Neural cell (in vitro differentiated cells): ENCODE results near the gene GAS2L3. TPM values are rescaled to one million over a fixed set of nuclear protein-coding genes. Genes with fewer than 3 reads are reported as not detected.

ENCODE experiments used
- H2AFZ ChIP-seq: fragments of 200-600, 300-800 bp; sonication (generic), shearing (Covaris generic); 2 replicates; pipeline ENCODE4 v1.6.0; 2014; ENCODE audit warnings: low read depth, mild to moderate bottlenecking, antibody characterized with exemption, low read length, moderate library complexity
- H3F3A ChIP-seq: fragments of 200-600 bp; shearing (Covaris generic); 2 replicates; pipeline ENCODE4 v1.6.1; 2016; ENCODE audit warnings: mild to moderate bottlenecking, moderate library complexity, mixed read lengths, antibody characterized with exemption, low read length; ENCODE audit not compliant: insufficient read depth, poor library complexity, severe bottlenecking
- H3K27ac ChIP-seq: fragments of 200-600, 300-800 bp; sonication (generic), shearing (Covaris generic); 2 replicates; pipeline ENCODE4 v1.5.1; 2014; ENCODE audit warnings: mild to moderate bottlenecking, low read length, moderate library complexity
- H3K27me3 ChIP-seq: fragments of 300-800, 200-600 bp; sonication (generic), shearing (Covaris generic); 2 replicates; pipeline ENCODE4 v1.6.0; 2014; ENCODE audit warnings: mild to moderate bottlenecking, low read depth, low read length, moderate library complexity; ENCODE audit not compliant: insufficient read depth
- H3K36me3 ChIP-seq: fragments of 300-800, 200-600 bp; sonication (generic), shearing (Covaris generic); 2 replicates; pipeline ENCODE4 v1.5.1; 2014; ENCODE audit warnings: mild to moderate bottlenecking, antibody characterized with exemption, low read length, moderate library complexity; ENCODE audit not compliant: insufficient read depth
- H3K4me2 ChIP-seq: fragments of 300-800, 200-600 bp; sonication (generic), shearing (Covaris generic); 2 replicates; pipeline ENCODE4 v1.6.0; 2014; ENCODE audit warnings: mild to moderate bottlenecking, low read length
- H3K4me3 ChIP-seq: fragments of 300-800, 200-600 bp; sonication (generic), shearing (Covaris generic); 2 replicates; pipeline ENCODE4 v1.5.1; 2014; ENCODE audit warnings: mild to moderate bottlenecking, low read length, moderate library complexity
- H3K79me2 ChIP-seq: fragments of 200-600 bp; shearing (Covaris generic); replicated peaks from 2 replicates; pipeline ENCODE4 v1.6.0; 2014; ENCODE audit warnings: mild to moderate bottlenecking, low read length, moderate library complexity; ENCODE audit not compliant: insufficient read depth
- H3K9ac ChIP-seq: fragments of 300-800, 200-600 bp; sonication (generic), shearing (Covaris generic); 2 replicates; pipeline ENCODE4 v1.6.1; 2016; ENCODE audit warnings: mild to moderate bottlenecking, low read length, mixed read lengths
- H3K9me2 ChIP-seq: fragments of 200-600 bp; shearing (Covaris generic); 2 replicates; pipeline ENCODE4 v1.6.1; 2016; ENCODE audit warnings: mild to moderate bottlenecking, low read length, mixed read lengths; ENCODE audit not compliant: insufficient read depth
- H3K9me3 ChIP-seq: fragments of 200-600, 300-800 bp; sonication (generic), shearing (Covaris generic); 2 replicates; pipeline ENCODE4 v1.6.1; 2016; ENCODE audit warnings: mild to moderate bottlenecking, mixed run types, low read length, moderate library complexity, mixed read lengths
- H4K20me1 ChIP-seq: fragments of 200-600 bp; shearing (Covaris generic); 2 replicates; pipeline ENCODE4 v1.6.1; 2016; ENCODE audit warnings: mild to moderate bottlenecking, mixed run types; ENCODE audit not compliant: insufficient read depth
- EP300 ChIP-seq: fragments of 450-650 bp; conservative IDR thresholded peaks from 2 replicates; pipeline ENCODE4 v1.6.1; 2014; ENCODE audit warnings: antibody characterized with exemption, mild to moderate bottlenecking, moderate library complexity; ENCODE audit not compliant: poor library complexity, severe bottlenecking
- EZH2 ChIP-seq: fragments of 200-600, 300-800 bp; shearing (Covaris generic), sonication (generic); IDR thresholded peaks from 2 replicates; pipeline ENCODE4 v1.6.1; 2014; ENCODE audit warnings: antibody characterized with exemption, low read length, borderline replicate concordance, mild to moderate bottlenecking; ENCODE audit not compliant: insufficient read depth, poor library complexity, severe bottlenecking
- MXI1 ChIP-seq: fragments of 450-650 bp; conservative IDR thresholded peaks from 2 replicates; pipeline ENCODE4 v1.6.1; 2014; ENCODE audit warnings: antibody characterized with exemption, mild to moderate bottlenecking; ENCODE audit not compliant: poor library complexity, severe bottlenecking
- POLR2AphosphoS5 ChIP-seq: IDR thresholded peaks from 2 replicates; pipeline ENCODE4 v1.6.1; 2012
- RAD21 ChIP-seq: fragments of 450-650 bp; conservative IDR thresholded peaks from 2 replicates; pipeline ENCODE4 v1.6.1; 2014; ENCODE audit warnings: antibody characterized with exemption, mild to moderate bottlenecking, moderate library complexity
- SMC3 ChIP-seq: fragments of 450-650 bp; conservative IDR thresholded peaks from 2 replicates; pipeline ENCODE4 v1.6.1; 2014; ENCODE audit warnings: antibody characterized with exemption, mild to moderate bottlenecking, moderate library complexity; ENCODE audit not compliant: poor library complexity
- TAF1 ChIP-seq: IDR thresholded peaks from 2 replicates; pipeline ENCODE4 v1.6.1; 2012; ENCODE audit warnings: low read depth
- polyA plus RNA-seq: library from polyadenylated mRNA; depleted of rRNA; stranded (reverse); fragments of >200 nt; gene quantifications from 2 replicates; pipeline ENCODE4 v1.2.3, GENCODE V29; 2014
- TF ChIP-seq, protein P1 (sequence below): fragments of 450-650 bp; IDR thresholded peaks from 2 replicates; pipeline ENCODE4 v1.5.1; 2014; ENCODE audit warnings: antibody characterized with exemption, mild to moderate bottlenecking, moderate library complexity; ENCODE audit not compliant: poor library complexity, severe bottlenecking
- TF ChIP-seq, protein P2 (sequence below): IDR thresholded peaks from 2 replicates; pipeline ENCODE4 v1.6.1; 2012; ENCODE audit warnings: borderline replicate concordance

Gene GAS2L3
- polyA plus RNA-seq, 1 donor from 2014 or later, result 0.67 TPM

DNA sequence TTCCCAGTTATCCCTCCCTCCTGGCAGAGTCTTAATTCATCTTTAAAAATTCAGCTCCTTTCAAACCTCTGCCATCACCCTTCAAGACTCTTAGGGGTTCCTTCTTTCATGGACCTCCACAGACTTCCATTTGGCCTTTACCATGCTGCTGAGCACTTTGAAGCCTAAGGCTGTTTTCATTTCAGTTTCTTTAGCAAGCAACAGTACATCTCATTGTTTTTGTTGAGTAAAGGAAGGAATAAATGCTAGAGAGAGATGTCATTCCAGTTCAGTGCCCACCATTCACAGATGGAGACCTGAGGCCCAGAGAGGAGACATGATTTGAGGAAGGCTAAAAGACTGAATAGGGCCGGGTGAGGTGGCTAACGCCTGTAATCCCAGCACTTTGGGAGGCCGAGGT, 1.3 kb upstream of the GAS2L3 start:
- peaks cover 7% of the 10 kb centered on the region for H3K27me3 ChIP-seq
- H3K36me3 ChIP-seq, result no peaks in the 10 kb centered on the region
- H3K9ac ChIP-seq, result no peak overlapping the region
- H3K79me2 ChIP-seq, result peaks cover 6% of the 10 kb centered on the region
- no peak overlapping the region for H3K4me3 ChIP-seq
- no peaks in the 10 kb centered on the region for H4K20me1 ChIP-seq
- no peaks in the 10 kb centered on the region for H3K9me3 ChIP-seq
- no peak overlapping the region for H3K27ac ChIP-seq
- H3K4me2 ChIP-seq, result no peak overlapping the region
- H2AFZ ChIP-seq, result no peak overlapping the region
- TF ChIP-seq, protein P1, sequence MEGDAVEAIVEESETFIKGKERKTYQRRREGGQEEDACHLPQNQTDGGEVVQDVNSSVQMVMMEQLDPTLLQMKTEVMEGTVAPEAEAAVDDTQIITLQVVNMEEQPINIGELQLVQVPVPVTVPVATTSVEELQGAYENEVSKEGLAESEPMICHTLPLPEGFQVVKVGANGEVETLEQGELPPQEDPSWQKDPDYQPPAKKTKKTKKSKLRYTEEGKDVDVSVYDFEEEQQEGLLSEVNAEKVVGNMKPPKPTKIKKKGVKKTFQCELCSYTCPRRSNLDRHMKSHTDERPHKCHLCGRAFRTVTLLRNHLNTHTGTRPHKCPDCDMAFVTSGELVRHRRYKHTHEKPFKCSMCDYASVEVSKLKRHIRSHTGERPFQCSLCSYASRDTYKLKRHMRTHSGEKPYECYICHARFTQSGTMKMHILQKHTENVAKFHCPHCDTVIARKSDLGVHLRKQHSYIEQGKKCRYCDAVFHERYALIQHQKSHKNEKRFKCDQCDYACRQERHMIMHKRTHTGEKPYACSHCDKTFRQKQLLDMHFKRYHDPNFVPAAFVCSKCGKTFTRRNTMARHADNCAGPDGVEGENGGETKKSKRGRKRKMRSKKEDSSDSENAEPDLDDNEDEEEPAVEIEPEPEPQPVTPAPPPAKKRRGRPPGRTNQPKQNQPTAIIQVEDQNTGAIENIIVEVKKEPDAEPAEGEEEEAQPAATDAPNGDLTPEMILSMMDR, result no peak
- TF ChIP-seq EP300 (no peak), SMC3 (no peak), MXI1 (no peak), POLR2AphosphoS5 (no peak), EZH2 (no peak), RAD21 (no peak), TAF1 (no peak)
- no peaks in the 10 kb centered on the region for H3F3A ChIP-seq
- no peaks in the 10 kb centered on the region for H3K9me2 ChIP-seq

DNA sequence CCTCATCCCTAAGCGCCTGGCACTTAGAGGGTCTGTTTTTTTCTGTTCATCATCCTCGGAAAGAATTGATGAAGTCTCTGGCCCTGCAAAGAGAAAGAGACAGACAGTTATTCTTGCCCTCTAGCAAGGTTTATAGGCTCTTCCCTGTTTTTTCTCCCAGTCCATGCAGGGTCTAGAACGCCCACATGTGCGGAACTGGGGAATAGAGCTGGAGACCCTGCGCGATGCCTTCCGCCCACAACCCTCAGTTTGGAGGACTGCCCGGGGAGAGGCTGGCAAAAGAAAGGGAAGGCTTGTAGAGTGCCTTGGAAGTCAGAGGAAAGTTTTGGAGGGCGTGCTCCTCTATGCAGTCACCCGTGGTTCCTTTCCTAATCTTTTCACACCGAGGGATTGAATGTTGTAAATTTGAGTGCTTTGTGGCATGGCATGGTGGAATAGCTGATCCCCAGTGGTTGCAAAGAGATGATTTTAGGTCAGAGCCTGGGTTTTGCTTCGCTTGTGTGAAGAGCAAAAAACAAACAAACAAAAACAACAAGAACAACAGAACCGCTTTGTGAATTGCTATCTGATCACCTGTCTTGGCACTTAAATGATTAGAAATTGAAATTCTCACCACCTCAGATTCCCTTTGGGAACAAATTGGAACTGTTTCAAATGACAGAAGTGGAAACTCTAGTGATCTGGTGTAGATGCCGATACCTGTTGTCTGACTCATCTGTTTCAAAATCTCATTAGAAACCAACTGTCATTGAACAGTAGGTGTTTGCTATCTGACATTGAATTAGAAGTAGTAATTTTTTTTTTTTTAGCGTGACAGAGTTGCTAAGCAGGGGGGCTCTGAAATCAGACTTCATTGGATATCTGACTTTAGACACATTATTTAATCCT, 947 bp downstream of the GAS2L3 start:
- Histone ChIP-seq H3K27me3 (peaks cover 7% of the 10 kb centered on the region), H3K36me3 (no peaks in the 10 kb centered on the region), H3K9me2 (no peaks in the 10 kb centered on the region), H3K4me3 (peak overlapping the region; percentile 94), H3K4me2 (peak overlapping the region; percentile 86), H3K9me3 (no peaks in the 10 kb centered on the region), H2AFZ (peak overlapping the region; percentile 70), H3K9ac (peak overlapping the region; percentile 48), H3F3A (no peaks in the 10 kb centered on the region), H3K79me2 (peaks cover 6% of the 10 kb centered on the region), H3K27ac (no peak overlapping the region), H4K20me1 (no peaks in the 10 kb centered on the region)
- TF ChIP-seq, protein P2, sequence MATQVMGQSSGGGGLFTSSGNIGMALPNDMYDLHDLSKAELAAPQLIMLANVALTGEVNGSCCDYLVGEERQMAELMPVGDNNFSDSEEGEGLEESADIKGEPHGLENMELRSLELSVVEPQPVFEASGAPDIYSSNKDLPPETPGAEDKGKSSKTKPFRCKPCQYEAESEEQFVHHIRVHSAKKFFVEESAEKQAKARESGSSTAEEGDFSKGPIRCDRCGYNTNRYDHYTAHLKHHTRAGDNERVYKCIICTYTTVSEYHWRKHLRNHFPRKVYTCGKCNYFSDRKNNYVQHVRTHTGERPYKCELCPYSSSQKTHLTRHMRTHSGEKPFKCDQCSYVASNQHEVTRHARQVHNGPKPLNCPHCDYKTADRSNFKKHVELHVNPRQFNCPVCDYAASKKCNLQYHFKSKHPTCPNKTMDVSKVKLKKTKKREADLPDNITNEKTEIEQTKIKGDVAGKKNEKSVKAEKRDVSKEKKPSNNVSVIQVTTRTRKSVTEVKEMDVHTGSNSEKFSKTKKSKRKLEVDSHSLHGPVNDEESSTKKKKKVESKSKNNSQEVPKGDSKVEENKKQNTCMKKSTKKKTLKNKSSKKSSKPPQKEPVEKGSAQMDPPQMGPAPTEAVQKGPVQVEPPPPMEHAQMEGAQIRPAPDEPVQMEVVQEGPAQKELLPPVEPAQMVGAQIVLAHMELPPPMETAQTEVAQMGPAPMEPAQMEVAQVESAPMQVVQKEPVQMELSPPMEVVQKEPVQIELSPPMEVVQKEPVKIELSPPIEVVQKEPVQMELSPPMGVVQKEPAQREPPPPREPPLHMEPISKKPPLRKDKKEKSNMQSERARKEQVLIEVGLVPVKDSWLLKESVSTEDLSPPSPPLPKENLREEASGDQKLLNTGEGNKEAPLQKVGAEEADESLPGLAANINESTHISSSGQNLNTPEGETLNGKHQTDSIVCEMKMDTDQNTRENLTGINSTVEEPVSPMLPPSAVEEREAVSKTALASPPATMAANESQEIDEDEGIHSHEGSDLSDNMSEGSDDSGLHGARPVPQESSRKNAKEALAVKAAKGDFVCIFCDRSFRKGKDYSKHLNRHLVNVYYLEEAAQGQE, result no peak
- no peak for TF ChIP-seq RAD21
- TF ChIP-seq EP300, result no peak
- TF ChIP-seq, protein P1, result no peak
- TF ChIP-seq MXI1, result no peak
